HG03432 (cell line): Measurements from ENCODE around the gene PTTG1.

Experiments used
- ATAC-seq: cut with Tn5 transposase; IDR thresholded peaks from one replicate; pipeline ENCODE4 v1.9.1; 2021; ENCODE audit warnings: mild to moderate bottlenecking, moderate library complexity; ENCODE audit not compliant: unreplicated experiment

Gene PTTG1

GRCh38 chr5:160470437-160471361 lies 49.0 kb downstream of the PTTG1 start:
- ATAC-seq, result no peak

GRCh38 chr5:160471761-160472160 lies 50.1 kb downstream of the PTTG1 start:
- ATAC-seq, result no peak

- no peak for ATAC-seq
These were observed 50.8 kb downstream of the PTTG1 start for GRCh38 chr5:160472482-160472881.

GRCh38 chr5:160473681-160474080 lies 52.0 kb downstream of the PTTG1 start:
- no peak for ATAC-seq

GRCh38 chr5:160474084-160474483 lies 52.4 kb downstream of the PTTG1 start:
- ATAC-seq, result no peak

GRCh38 chr5:160475864-160476438 lies 54.3 kb downstream of the PTTG1 start:
- ATAC-seq, result no peak

- ATAC-seq, result no peak
These were observed 55.8 kb downstream of the PTTG1 start for GRCh38 chr5:160477266-160477970.

- no peak for ATAC-seq
These were observed 56.5 kb downstream of the PTTG1 start for GRCh38 chr5:160478163-160478562.
